GM12892 (cell line): ENCODE measurements around the gene ISOC2.

ENCODE experiments used
- POLR2A ChIP-seq: IDR thresholded peaks from 2 replicates; pipeline ENCODE4 v1.6.1; 2011; ENCODE audit warnings: low read depth, low read length, control low read depth
- POLR2AphosphoS5 ChIP-seq: IDR thresholded peaks from 2 replicates; pipeline ENCODE4 v1.6.1; 2011; ENCODE audit warnings: low read depth, low read length, control low read depth

DNA sequence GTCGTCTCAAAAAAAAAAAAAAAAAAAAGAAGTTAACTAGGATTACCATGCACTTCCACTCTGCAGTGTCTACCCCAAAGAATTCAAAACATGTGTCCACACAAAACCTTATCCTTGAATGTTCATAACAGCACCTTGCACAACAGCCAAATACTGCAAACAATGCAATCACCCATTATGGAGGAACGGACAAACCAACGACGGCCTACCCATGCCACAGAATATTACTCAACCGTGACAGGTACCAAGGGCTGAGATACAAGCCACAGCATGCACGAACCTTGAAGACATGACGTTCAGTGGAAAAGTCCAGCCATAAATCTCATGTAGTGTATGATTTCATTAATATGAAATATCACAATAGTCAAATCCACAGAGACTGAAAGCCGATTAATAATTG is 15.4 kb downstream of the ISOC2 start:
- TF ChIP-seq POLR2A (no peak), POLR2AphosphoS5 (no peak)
